PC-9 (cell line): ENCODE results near the gene VAV2.

Source experiments
- EZH2 ChIP-seq: fragments of 200-600 bp; sonication (generic); IDR thresholded peaks from 2 replicates; pipeline ENCODE4 v1.8.0; 2017; ENCODE audit warnings: antibody characterized with exemption, low read depth
- TF ChIP-seq, protein P1 (sequence below): fragments of 200-600 bp; sonication (generic); conservative IDR thresholded peaks from 2 replicates; pipeline ENCODE4 v1.6.1; 2017; ENCODE audit warnings: mixed run types, antibody characterized with exemption, mild to moderate bottlenecking, moderate library complexity

DNA sequence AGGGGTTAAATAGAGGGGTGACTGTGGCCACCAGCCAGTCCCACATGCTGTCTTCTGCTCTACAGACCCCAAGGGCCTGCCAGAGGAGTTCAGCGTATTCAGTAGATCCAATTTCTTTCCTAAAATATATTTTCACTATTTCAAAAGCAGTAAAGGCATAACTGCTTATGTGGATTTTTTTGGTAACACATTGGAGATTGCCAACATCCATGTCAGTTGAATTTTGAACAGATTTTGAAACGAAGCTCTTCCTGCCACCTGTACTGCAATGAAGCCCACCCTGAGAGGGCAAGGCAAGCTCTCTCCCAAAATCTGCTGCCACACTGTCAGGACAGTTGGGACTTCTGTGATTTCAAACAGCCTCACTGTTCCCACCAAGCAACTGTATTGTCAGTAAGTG, 216.8 kb downstream of the VAV2 start:
- TF ChIP-seq, protein P1, sequence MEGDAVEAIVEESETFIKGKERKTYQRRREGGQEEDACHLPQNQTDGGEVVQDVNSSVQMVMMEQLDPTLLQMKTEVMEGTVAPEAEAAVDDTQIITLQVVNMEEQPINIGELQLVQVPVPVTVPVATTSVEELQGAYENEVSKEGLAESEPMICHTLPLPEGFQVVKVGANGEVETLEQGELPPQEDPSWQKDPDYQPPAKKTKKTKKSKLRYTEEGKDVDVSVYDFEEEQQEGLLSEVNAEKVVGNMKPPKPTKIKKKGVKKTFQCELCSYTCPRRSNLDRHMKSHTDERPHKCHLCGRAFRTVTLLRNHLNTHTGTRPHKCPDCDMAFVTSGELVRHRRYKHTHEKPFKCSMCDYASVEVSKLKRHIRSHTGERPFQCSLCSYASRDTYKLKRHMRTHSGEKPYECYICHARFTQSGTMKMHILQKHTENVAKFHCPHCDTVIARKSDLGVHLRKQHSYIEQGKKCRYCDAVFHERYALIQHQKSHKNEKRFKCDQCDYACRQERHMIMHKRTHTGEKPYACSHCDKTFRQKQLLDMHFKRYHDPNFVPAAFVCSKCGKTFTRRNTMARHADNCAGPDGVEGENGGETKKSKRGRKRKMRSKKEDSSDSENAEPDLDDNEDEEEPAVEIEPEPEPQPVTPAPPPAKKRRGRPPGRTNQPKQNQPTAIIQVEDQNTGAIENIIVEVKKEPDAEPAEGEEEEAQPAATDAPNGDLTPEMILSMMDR: no peak
- TF ChIP-seq EZH2: no peak
